A549 treated with AZD2906 at 1 μM for 4 hours (cell line): ENCODE results near the gene CXorf65. TPM values are rescaled to one million over a fixed set of nuclear protein-coding genes. Genes with fewer than 3 reads are reported as not detected.

ENCODE experiments used
- total RNA-seq: library from RNA; stranded (reverse); fragments of 200-300 nt; extraction: Qiagen RNA extraction; gene quantifications from 5 replicates; pipeline ENCODE4 v1.2.3, GENCODE V29; 2022

CXorf65 gene
- not detected in 5 replicates for total RNA-seq

GRCh38 chrX:71106427-71106826 is at the start of gene CXorf65:
Gene CXorf65 (minus strand): TSS chrX:71106740. CDS start chrX:71106556, 184 bp downstream.

GRCh38 chrX:71144651-71145050 is 38.1 kb upstream of the CXorf65 start, which contains the start of gene NLGN3:
Gene NLGN3 (plus strand): TSS chrX:71144841. CDS start chrX:71147750, 2,909 bp downstream.

DNA sequence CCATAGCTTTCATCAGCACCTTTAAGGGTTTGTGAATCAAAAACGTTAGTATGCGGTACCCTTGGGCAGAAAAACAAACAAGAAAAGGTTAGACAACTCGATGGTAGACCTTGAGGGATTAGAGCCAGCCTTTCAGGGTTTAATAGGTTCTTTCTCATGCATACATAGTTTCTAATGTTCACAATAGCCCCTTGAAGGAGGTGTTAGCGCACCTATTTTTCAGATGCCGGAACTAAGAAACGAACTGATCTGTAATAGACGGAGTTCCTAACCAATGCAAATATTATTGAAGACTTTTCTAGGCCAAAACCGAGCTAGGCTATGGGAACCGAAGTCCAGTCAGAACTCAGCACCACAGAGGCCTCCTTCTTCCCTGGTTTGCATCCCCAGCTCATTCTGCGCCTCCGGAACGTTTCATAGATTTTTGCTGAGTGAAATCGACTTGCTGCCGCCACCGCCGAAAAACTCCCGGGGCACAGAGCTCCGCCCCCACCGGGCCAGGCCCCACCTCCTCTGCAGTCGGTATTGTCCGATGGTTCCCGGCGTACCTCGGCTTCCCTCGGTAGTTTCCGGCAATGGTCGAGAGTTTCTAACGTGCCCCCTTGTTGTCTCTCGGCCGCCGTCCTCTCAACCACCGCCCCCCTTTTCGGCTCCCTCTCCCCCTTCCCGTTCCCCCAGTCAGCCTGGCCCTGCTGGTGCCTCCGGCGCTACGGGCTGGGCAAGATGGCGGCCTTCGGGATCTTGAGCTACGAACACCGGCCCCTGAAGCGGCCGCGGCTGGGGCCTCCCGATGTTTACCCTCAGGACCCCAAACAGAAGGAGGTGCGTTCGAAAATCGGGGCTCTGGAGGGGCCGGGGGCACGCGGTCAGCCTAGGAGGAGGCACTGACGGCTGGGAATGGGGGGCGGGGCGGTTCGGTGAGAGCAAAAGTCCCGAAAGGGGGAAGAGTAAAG is 11.8 kb upstream of the CXorf65 start, which contains the start of gene MED12:
Gene MED12, plus strand, starts transcription at position 565 of the 953 bp plus-strand sequence. Its CDS starts 159 bp downstream, at position 724.

GRCh38 chrX:71111141-71111843 is 4.8 kb upstream of the CXorf65 start, which contains the start of gene IL2RG:
Gene IL2RG (minus strand): TSS chrX:71111577. CDS start chrX:71111539, 38 bp downstream.

GRCh38 chrX:71095555-71095980 is 11.0 kb downstream of the CXorf65 start, which contains the start of gene FOXO4:
Gene FOXO4 (plus strand): TSS chrX:71095851. CDS start chrX:71096529, 678 bp downstream.

DNA sequence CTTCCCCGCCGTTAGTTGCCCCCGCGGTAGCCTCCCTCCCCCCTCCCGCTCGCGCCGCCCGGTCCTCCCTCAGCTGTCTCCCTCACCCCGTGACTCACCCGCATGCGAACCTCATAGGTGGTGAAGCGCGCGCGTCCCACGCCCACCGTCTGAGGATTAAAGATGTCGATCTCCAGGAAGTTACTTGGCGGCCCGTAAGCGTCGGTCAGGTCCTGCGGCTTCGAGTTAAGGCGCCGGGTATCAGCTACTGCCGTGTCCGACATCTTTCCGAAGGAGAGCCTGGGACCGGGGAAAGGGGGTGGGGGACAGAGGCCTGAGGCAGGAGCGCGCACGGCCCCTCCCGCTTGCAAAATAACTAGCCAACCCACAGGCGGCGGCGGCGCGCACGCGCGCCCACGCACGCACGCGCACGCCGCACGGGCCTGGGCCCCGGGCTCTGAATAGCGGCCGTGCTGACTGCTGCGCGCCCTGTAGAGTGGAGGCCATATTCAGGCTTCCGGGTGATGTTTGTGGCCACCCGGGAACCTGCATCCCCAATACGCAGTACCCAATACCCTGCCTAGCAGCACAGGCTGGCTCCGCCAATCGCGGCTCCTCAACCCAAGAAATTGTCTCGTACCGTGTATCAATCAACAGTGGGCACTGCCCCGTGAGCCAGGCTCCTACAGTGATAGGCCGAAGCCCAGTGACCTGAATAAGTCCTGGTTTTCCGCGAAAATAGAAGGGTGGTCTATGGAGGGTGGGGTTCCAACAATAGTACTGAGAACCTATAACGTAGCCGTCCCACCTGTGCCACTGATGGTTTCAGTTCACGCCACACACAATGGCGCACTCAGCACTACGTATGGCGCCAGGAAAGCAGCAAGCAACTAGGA is 38.3 kb downstream of the CXorf65 start, which contains the start of gene SNX12:
Gene SNX12, minus strand, starts transcription at position 291 of the 875 bp plus-strand sequence. Its CDS starts 28 bp downstream, at position 263.

Other genes starting within 250 kb of the CXorf65 start
- not detected in 5 replicates for gene TEX11, start 198.0 kb downstream of the CXorf65 start, total RNA-seq
- 0.03 to 0.05 TPM (median 0.03 TPM) in 4 of 5 replicates, not detected in the other for gene SLC7A3, start 175.6 kb downstream of the CXorf65 start, total RNA-seq
- gene SNX12, start 38.4 kb downstream of the CXorf65 start, total RNA-seq, result 69.4 to 74.2 TPM (median 71.1 TPM) in 5 replicates
- gene FOXO4, start 10.9 kb downstream of the CXorf65 start, total RNA-seq, result 1.2 to 1.8 TPM (median 1.8 TPM) in 5 replicates
- gene IL2RG, start 4.8 kb upstream of the CXorf65 start, total RNA-seq, result 0.11 to 0.39 TPM (median 0.24 TPM) in 5 replicates
- gene MED12, start 11.9 kb upstream of the CXorf65 start, total RNA-seq, result 9.2 to 12.2 TPM (median 10.2 TPM) in 5 replicates
- gene NLGN3, start 38.1 kb upstream of the CXorf65 start, total RNA-seq, result 0.84 to 1.1 TPM (median 1.0 TPM) in 5 replicates
- 0.07 to 0.09 TPM in 2 of 5 replicates, not detected in the others for gene GJB1, start 116.5 kb upstream of the CXorf65 start, total RNA-seq
- gene ZMYM3, start 147.4 kb upstream of the CXorf65 start, total RNA-seq, result 10.5 to 14.2 TPM (median 12.9 TPM) in 5 replicates
- 332 to 369 TPM (median 340 TPM) in 5 replicates for gene NONO, start 176.9 kb upstream of the CXorf65 start, total RNA-seq
- 0.29 to 0.78 TPM (median 0.64 TPM) in 5 replicates for gene ITGB1BP2, start 195.0 kb upstream of the CXorf65 start, total RNA-seq